SU-DHL-6 (cell line): ENCODE data around the gene UBE2G2.

Experiments
- EZH2phosphoT487 ChIP-seq: fragments of 200-600 bp; sonication (generic), shearing (Covaris generic); conservative IDR thresholded peaks from 2 replicates; pipeline ENCODE4 v1.6.1; 2018; ENCODE audit warnings: mild to moderate bottlenecking, antibody characterized with exemption, low read length, moderate library complexity, mixed read lengths
- TF ChIP-seq, protein P1 (sequence below): fragments of 200-600 bp; sonication (generic); IDR thresholded peaks from one replicate; pipeline ENCODE4 v1.5.1; 2017; ENCODE audit warnings: antibody characterized with exemption, mild to moderate bottlenecking, low read length, moderate library complexity; ENCODE audit not compliant: insufficient read depth, poor library complexity, severe bottlenecking

- TF ChIP-seq, protein P1, sequence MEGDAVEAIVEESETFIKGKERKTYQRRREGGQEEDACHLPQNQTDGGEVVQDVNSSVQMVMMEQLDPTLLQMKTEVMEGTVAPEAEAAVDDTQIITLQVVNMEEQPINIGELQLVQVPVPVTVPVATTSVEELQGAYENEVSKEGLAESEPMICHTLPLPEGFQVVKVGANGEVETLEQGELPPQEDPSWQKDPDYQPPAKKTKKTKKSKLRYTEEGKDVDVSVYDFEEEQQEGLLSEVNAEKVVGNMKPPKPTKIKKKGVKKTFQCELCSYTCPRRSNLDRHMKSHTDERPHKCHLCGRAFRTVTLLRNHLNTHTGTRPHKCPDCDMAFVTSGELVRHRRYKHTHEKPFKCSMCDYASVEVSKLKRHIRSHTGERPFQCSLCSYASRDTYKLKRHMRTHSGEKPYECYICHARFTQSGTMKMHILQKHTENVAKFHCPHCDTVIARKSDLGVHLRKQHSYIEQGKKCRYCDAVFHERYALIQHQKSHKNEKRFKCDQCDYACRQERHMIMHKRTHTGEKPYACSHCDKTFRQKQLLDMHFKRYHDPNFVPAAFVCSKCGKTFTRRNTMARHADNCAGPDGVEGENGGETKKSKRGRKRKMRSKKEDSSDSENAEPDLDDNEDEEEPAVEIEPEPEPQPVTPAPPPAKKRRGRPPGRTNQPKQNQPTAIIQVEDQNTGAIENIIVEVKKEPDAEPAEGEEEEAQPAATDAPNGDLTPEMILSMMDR, result no peak
- no peak for TF ChIP-seq EZH2phosphoT487
Measured at GRCh38 chr21:44837537-44837936, 35.9 kb upstream of the UBE2G2 start.
